ENCODE measurements around the gene GGN.
"Not testable (repeated sequence)": the region's sequence is repeated elsewhere in the genome, so short reads cannot be mapped to it uniquely, and the experiment has no call there.

Gene GGN

GRCh38 chr19:38358071-38358470 is 29.8 kb downstream of the GGN start:
- H3K27me3 ChIP-seq, result peaks cover 27% of the 10 kb centered on the region
- no peak overlapping the region for H3K4me2 ChIP-seq
- H3K4me3 ChIP-seq, result no peak overlapping the region
- H3K4me1 ChIP-seq, result peaks cover 14% of the 10 kb centered on the region
- no peaks in the 10 kb centered on the region for H4K20me1 ChIP-seq
- H3K36me3 ChIP-seq, result no peaks in the 10 kb centered on the region
- no peak for TF ChIP-seq Cebpa-rat (IDR thresholded peaks at IDR 0.05)
- no peak overlapping the region for H3K27ac ChIP-seq
- H3K9ac ChIP-seq, result no peak overlapping the region
- H3K9me3 ChIP-seq, result no peaks in the 10 kb centered on the region

- Histone ChIP-seq H3K4me2 (no peak overlapping the region), H3K4me1 (peaks cover 17% of the 10 kb centered on the region), H3K27me3 (peaks cover 21% of the 10 kb centered on the region), H3K27ac (no peak overlapping the region), H3K4me3 (no peak overlapping the region), H3K9ac (no peak overlapping the region), H3K36me3 (no peaks in the 10 kb centered on the region), H3K9me3 (no peaks in the 10 kb centered on the region), H4K20me1 (no peaks in the 10 kb centered on the region)
- no peak for TF ChIP-seq Cebpa-rat (IDR thresholded peaks at IDR 0.05)
Measured at GRCh38 chr19:38355728-38356725, 31.8 kb downstream of the GGN start.

GRCh38 chr19:38352611-38353010 is 35.2 kb downstream of the GGN start:
- H3K36me3 ChIP-seq, result no peaks in the 10 kb centered on the region
- no peak for TF ChIP-seq Cebpa-rat (IDR thresholded peaks at IDR 0.05)
- peaks cover 17% of the 10 kb centered on the region for H3K4me1 ChIP-seq
- H3K27ac ChIP-seq, result peak overlapping the region; percentile 38; the same call in 1 of the 2 replicates
- no peaks in the 10 kb centered on the region for H3K9me3 ChIP-seq
- H3K4me3 ChIP-seq, result no peak overlapping the region
- no peaks in the 10 kb centered on the region for H3K27me3 ChIP-seq
- H3K4me2 ChIP-seq, result peak overlapping the region; percentile 49
- H4K20me1 ChIP-seq, result no peaks in the 10 kb centered on the region
- no peak overlapping the region for H3K9ac ChIP-seq

GRCh38 chr19:38351865-38352395 is 35.9 kb downstream of the GGN start:
- Histone ChIP-seq H3K9me3 (no peaks in the 10 kb centered on the region), H3K9ac (no peak overlapping the region), H3K4me2 (peak overlapping the region; percentile 49), H3K4me1 (peaks cover 17% of the 10 kb centered on the region), H3K27ac (peak overlapping the region; percentile 38; the same call in 1 of the 2 replicates), H3K4me3 (no peak overlapping the region), H3K27me3 (no peaks in the 10 kb centered on the region), H4K20me1 (no peaks in the 10 kb centered on the region), H3K36me3 (no peaks in the 10 kb centered on the region)
- TF ChIP-seq Cebpa-rat (IDR thresholded peaks at IDR 0.05), result no peak

GRCh38 chr19:38350883-38351282 is 37.0 kb downstream of the GGN start:
- TF ChIP-seq Cebpa-rat (IDR thresholded peaks at IDR 0.05), result no peak
- H3K4me3 ChIP-seq, result no peak overlapping the region
- H3K27ac ChIP-seq, result no peak overlapping the region
- H3K9me3 ChIP-seq, result no peaks in the 10 kb centered on the region
- H3K4me1 ChIP-seq, result peaks cover 17% of the 10 kb centered on the region
- H3K36me3 ChIP-seq, result no peaks in the 10 kb centered on the region
- no peaks in the 10 kb centered on the region for H3K27me3 ChIP-seq
- no peak overlapping the region for H3K4me2 ChIP-seq
- no peaks in the 10 kb centered on the region for H4K20me1 ChIP-seq
- no peak overlapping the region for H3K9ac ChIP-seq

- no peak overlapping the region for H3K4me2 ChIP-seq
- no peaks in the 10 kb centered on the region for H3K9me3 ChIP-seq
- H3K36me3 ChIP-seq, result no peaks in the 10 kb centered on the region
- no peak for TF ChIP-seq Cebpa-rat (IDR thresholded peaks at IDR 0.05)
- no peak overlapping the region for H3K9ac ChIP-seq
- no peaks in the 10 kb centered on the region for H4K20me1 ChIP-seq
- H3K27ac ChIP-seq, result no peak overlapping the region
- H3K4me3 ChIP-seq, result no peak overlapping the region
- H3K27me3 ChIP-seq, result no peaks in the 10 kb centered on the region
- H3K4me1 ChIP-seq, result peaks cover 2% of the 10 kb centered on the region
Measured at GRCh38 chr19:38346837-38347236, 41.0 kb downstream of the GGN start.

GRCh38 chr19:38340927-38341326 is 46.9 kb downstream of the GGN start:
- H3K36me3 ChIP-seq, result 0 out of 2 replicates have a peak, but pooled peaks cover 3% of the 10 kb centered on the region
- H3K9me3 ChIP-seq, result no peaks in the 10 kb centered on the region
- no peak for TF ChIP-seq Cebpa-rat (IDR thresholded peaks at IDR 0.05)
- no peak overlapping the region for H3K4me3 ChIP-seq
- no peak overlapping the region for H3K9ac ChIP-seq
- peaks cover 9% of the 10 kb centered on the region for H3K4me1 ChIP-seq
- H3K27ac ChIP-seq, result no peak overlapping the region
- H3K27me3 ChIP-seq, result no peaks in the 10 kb centered on the region
- H4K20me1 ChIP-seq, result no peaks in the 10 kb centered on the region
- H3K4me2 ChIP-seq, result no peak overlapping the region

GRCh38 chr19:38339011-38339410 is 48.8 kb downstream of the GGN start:
- H3K27ac ChIP-seq, H4K20me1 ChIP-seq, H3K4me3 ChIP-seq, H3K4me2 ChIP-seq, H3K36me3 ChIP-seq, H3K27me3 ChIP-seq, H3K9ac ChIP-seq, H3K9me3 ChIP-seq: not testable (repeated sequence)
- H3K4me1 ChIP-seq, result peaks cover 15% of the 10 kb centered on the region

- Histone ChIP-seq H3K9me3 (no peaks in the 10 kb centered on the region), H4K20me1 (no peaks in the 10 kb centered on the region), H3K27me3 (no peaks in the 10 kb centered on the region), H3K4me2 (peak overlapping the region; percentile 94), H3K4me3 (peak overlapping the region; percentile 77), H3K4me1 (peaks cover 15% of the 10 kb centered on the region), H3K27ac (no peak overlapping the region), H3K9ac (peak overlapping the region; percentile 56; the same call in 1 of the 2 replicates), H3K36me3 (0 out of 2 replicates have a peak, but pooled peaks cover 3% of the 10 kb centered on the region)
- no peak for TF ChIP-seq Cebpa-rat (IDR thresholded peaks at IDR 0.05)
Measured at GRCh38 chr19:38337360-38337653, 50.5 kb downstream of the GGN start.

- Histone ChIP-seq H3K4me2 (peak overlapping the region; percentile 94), H3K4me3 (peak overlapping the region; percentile 77), H3K27me3 (no peaks in the 10 kb centered on the region), H3K4me1 (peaks cover 15% of the 10 kb centered on the region), H3K9ac (peak overlapping the region; percentile 75), H3K36me3 (peaks cover 5% of the 10 kb centered on the region; the same call in 1 of the 2 replicates), H4K20me1 (no peaks in the 10 kb centered on the region), H3K27ac (peak overlapping the region; percentile 72), H3K9me3 (no peaks in the 10 kb centered on the region)
- no peak for TF ChIP-seq Cebpa-rat (IDR thresholded peaks at IDR 0.05)
Measured at GRCh38 chr19:38336638-38337359, 51.0 kb downstream of the GGN start.

All from BLaER1 (cell line).